ENCODE data around the gene PRPSAP1. TPM values are rescaled to one million over a fixed set of nuclear protein-coding genes. Genes with fewer than 3 reads are reported as not detected.
"Not testable (repeated sequence)": the region's sequence is repeated elsewhere in the genome, so short reads cannot be mapped to it uniquely, and the experiment has no call there.

The PRPSAP1 gene
- total RNA-seq, 6 experiments from 2014 or later = 39.3 to 55.6 (median 45.1) TPM

DNA sequence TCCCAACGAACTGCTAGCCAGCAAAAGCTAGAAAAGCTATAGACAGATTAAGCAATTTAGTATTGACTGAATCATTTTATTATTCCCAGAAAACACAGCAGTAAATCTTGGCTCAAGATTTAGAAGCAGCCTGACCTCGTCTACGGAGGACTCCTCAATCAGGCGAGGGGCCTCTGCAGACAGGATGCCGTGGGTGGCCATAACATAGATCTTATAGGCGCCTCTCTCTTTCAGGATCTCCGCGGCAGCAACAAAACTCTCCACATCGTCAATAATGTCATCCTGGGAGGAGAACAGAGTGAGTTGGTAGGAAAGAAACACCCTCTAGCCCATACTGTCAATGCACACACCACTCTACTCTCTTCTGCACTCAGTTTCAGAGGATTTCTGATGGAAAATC, 41.0 kb downstream of the PRPSAP1 start:
- DNase-seq (no peak), ATAC-seq (no peak)
- Histone ChIP-seq H3K27me3 (no peaks in the 10 kb centered on the region), H3K9me3 (no peaks in the 10 kb centered on the region), H3K4me1 (no peaks in the 10 kb centered on the region), H3K36me3 (peaks cover 0 to 44% (median 13%) of the 10 kb centered on the region in 4 donors), H3K27ac (no peak overlapping the region), H3K4me3 (no peak overlapping the region)
- no peak for TF ChIP-seq POLR2A (IDR thresholded peaks at IDR 0.05)
- TF ChIP-seq, protein P1, sequence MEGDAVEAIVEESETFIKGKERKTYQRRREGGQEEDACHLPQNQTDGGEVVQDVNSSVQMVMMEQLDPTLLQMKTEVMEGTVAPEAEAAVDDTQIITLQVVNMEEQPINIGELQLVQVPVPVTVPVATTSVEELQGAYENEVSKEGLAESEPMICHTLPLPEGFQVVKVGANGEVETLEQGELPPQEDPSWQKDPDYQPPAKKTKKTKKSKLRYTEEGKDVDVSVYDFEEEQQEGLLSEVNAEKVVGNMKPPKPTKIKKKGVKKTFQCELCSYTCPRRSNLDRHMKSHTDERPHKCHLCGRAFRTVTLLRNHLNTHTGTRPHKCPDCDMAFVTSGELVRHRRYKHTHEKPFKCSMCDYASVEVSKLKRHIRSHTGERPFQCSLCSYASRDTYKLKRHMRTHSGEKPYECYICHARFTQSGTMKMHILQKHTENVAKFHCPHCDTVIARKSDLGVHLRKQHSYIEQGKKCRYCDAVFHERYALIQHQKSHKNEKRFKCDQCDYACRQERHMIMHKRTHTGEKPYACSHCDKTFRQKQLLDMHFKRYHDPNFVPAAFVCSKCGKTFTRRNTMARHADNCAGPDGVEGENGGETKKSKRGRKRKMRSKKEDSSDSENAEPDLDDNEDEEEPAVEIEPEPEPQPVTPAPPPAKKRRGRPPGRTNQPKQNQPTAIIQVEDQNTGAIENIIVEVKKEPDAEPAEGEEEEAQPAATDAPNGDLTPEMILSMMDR (IDR thresholded peaks at IDR 0.05) = no peak
- intact Hi-C loops (cut with DNase I) = no loop called here
- WGBS (ENCODE audit: insufficient coverage, low coverage, low lambda C conversion rate, missing lambda C conversion rate) = 80% methylated on average over 9 of the region's 9 CpGs

DNA sequence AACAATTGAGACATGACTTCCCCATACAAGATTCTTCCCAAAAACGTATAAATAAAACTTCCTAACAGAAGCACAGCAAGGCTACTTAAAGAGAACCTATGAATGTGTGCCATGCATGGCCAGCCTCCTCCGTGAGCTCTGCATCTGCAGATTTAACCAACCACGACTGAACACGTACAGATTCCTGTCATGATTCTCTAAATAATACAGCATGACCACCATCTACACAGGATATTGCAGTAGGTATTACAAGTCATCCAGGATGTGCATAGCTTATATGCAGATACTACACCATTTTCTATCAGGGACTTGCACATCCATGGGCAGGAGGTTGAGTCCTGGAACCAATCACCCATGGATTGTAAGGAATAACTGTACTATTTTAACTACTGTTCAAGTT, 44.3 kb downstream of the PRPSAP1 start:
- no peak overlapping the region for H3K27ac ChIP-seq
- TF ChIP-seq POLR2A (IDR thresholded peaks at IDR 0.05) = no peak
- TF ChIP-seq, protein P1 (IDR thresholded peaks at IDR 0.05) = no peak
- H3K9me3 ChIP-seq = no peaks in the 10 kb centered on the region
- H3K36me3 ChIP-seq = peaks cover 0 to 44% (median 13%) of the 10 kb centered on the region in 4 donors
- no peaks in the 10 kb centered on the region for H3K4me1 ChIP-seq
- WGBS (ENCODE audit: insufficient coverage, low coverage, low lambda C conversion rate, missing lambda C conversion rate) = 85% methylated on average over 4 of the region's 4 CpGs
- H3K4me3 ChIP-seq = no peak overlapping the region
- DNase-seq (no peak), ATAC-seq (no peak)
- no peaks in the 10 kb centered on the region for H3K27me3 ChIP-seq
- intact Hi-C loops (cut with DNase I) = loop anchor here (5.0 kb wide), 2 partner anchors 78 to 88 kb away; no protein-coding TSS in a partner anchor

DNA sequence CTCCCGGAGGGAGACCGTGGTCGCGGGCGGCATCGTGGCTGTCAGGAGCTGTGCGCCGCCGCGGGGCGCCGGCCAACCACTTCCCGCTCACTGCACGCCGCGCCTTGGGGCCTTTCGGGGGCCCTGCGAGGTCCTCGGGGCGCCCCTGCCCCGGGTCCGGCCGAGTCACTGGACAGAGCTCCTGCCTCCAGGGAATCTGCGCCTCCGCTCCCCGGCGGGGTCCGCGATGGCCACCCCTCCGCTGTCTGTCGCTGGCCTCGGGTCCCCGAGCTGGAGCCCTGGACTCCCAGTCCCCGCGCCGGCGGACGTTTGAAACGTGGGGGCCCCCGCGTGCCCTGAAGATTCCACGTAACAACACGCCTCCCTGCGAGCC, 45.8 kb downstream of the PRPSAP1 start, which contains the start of gene QRICH2:
Gene QRICH2, minus strand, starts transcription at position 311 of the 373 bp plus-strand sequence. Its CDS starts 278 bp downstream, at position 33.
- intact Hi-C loops (cut with DNase I) = loop anchor here (5.0 kb wide), 2 partner anchors 79 to 89 kb away; no protein-coding TSS in a partner anchor
- ATAC-seq (peak in 1 of 4 donors; percentile 31), DNase-seq (no peak)
- Histone ChIP-seq H3K36me3 (peaks cover 0 to 32% (median 11%) of the 10 kb centered on the region in 4 donors), H3K4me3 (no peak within 1 kb of the TSS), H3K4me1 (no peaks in the 10 kb centered on the region), H3K27ac (no peak within 1 kb of the TSS), H3K27me3 (no peaks in the 10 kb centered on the region), H3K9me3 (no peaks in the 10 kb centered on the region)
- WGBS (ENCODE audit: insufficient coverage, low coverage, low lambda C conversion rate, missing lambda C conversion rate) = no CpG with 5 or more reads among the region's 44 CpGs
- no peak for TF ChIP-seq POLR2A (IDR thresholded peaks at IDR 0.05)
- TF ChIP-seq, protein P1 (IDR thresholded peaks at IDR 0.05) = no peak

DNA sequence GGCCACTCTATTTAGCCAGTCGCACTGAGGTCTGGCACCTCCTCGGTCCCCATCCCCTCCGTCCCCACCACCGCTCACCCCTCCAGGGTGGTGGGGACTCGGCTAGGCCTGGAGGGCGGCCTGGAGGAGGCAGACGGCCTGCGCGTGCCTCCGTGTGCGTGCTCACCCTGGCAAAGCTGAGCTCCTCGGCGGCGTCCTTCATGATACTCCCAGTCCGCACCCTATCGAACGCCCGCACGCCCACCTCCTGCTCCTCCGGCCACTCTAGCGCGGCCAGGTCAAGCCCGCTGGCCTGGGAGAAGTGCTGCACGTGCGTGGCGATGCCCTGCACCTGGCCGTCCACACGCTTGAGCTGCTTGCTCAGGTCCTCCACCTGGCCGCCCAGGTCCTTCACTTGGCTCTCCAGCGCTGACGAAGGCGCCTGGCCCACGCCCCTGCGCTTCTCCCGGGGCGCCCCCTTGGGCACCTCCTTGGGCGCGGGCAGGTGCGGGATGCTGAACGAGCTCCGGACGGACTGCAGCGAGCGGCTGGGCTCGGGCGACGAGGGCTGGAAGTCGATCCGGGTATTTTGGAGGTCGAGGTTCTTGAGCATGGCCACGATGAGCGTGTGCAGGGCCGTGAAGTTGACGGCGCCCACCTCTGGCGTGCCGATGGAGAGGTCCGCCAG, 46.3 kb downstream of the PRPSAP1 start:
- Histone ChIP-seq H3K4me1 (no peaks in the 10 kb centered on the region), H3K27me3 (no peaks in the 10 kb centered on the region), H3K27ac (no peak overlapping the region), H3K9me3 (no peaks in the 10 kb centered on the region), H3K36me3 (peaks cover 0 to 27% (median 9%) of the 10 kb centered on the region in 4 donors), H3K4me3 (no peak overlapping the region)
- peak in 2 of 4 donors; percentile 8 to 17 for ATAC-seq
- WGBS (ENCODE audit: insufficient coverage, low coverage, low lambda C conversion rate, missing lambda C conversion rate) = 94% methylated on average over 17 of the region's 58 CpGs
- intact Hi-C loops (cut with DNase I) = loop anchor here (5.0 kb wide), 2 partner anchors 80 to 90 kb away; no protein-coding TSS in a partner anchor
- TF ChIP-seq POLR2A (IDR thresholded peaks at IDR 0.05) = no peak
- TF ChIP-seq, protein P1 (IDR thresholded peaks at IDR 0.05) = no peak
- no peak for DNase-seq

DNA sequence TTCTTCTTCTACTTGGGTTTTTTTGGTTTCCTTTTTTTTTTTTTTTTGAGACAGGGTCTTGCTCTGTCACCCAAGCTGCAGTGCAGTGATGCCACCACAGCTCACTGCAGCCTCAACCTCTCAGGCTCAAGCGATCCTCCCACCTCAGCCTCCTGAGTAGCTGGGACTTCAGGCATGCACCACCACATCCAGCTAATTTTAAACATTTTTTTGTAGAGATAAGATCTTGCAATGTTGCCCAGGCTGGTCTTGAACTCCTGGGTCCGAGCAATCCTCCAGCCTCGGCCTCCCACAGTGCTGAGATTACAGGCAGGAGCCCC, 48.6 kb downstream of the PRPSAP1 start:
- DNase-seq = not testable (repeated sequence)
- intact Hi-C loops (cut with DNase I) = loop anchor here (5.0 kb wide), 2 partner anchors 82 to 92 kb away; no protein-coding TSS in a partner anchor

More for the DNA sequence above, 48.6 kb downstream of the PRPSAP1 start:
- H3K4me1 ChIP-seq, H3K4me3 ChIP-seq, H3K36me3 ChIP-seq, ATAC-seq, H3K27ac ChIP-seq, H3K9me3 ChIP-seq, H3K27me3 ChIP-seq: not testable (repeated sequence)
- WGBS (ENCODE audit: insufficient coverage, low coverage, low lambda C conversion rate, missing lambda C conversion rate) = 60% methylated on average over 1 of the region's 3 CpGs
